Kidney (tissue), 14 donors: ENCODE data around the gene ZNF81. TPM values are rescaled to one million over a fixed set of nuclear protein-coding genes. Genes with fewer than 3 reads are reported as not detected.
"Not testable (repeated sequence)": the region's sequence is repeated elsewhere in the genome, so short reads cannot be mapped to it uniquely, and the experiment has no call there.

ENCODE experiments used
- DNase-seq, 5 donors: peaks; one replicate each; pipeline ENCODE4 v3.0.0-alpha.2; 2013 to 2020
- FAIRE-seq: peaks from 2 replicates; lab custom pipeline; 2012; peaks lifted over from hg19 to GRCh38; lab: Jason Lieb, UNC
- H3K27ac ChIP-seq, 2 donors: one replicate each; pipeline ENCODE4 v1.7.0; 2013; ENCODE audit warnings: low read depth in 2 of 2, low read length in 2 of 2, inconsistent platforms in 1 of 2
- H3K27me3 ChIP-seq: one replicate; pipeline ENCODE4 v1.7.1; 2013; ENCODE audit warnings: low read length, inconsistent platforms; ENCODE audit not compliant: control insufficient read depth, insufficient read depth
- H3K36me3 ChIP-seq, 3 donors: one replicate each; pipeline versions ENCODE4 v1.7.0 to v1.7.1; 2013; ENCODE audit warnings: low read length in 3 of 3, control low read depth in 1 of 3, inconsistent platforms in 1 of 3; ENCODE audit not compliant: insufficient read depth in 3 of 3, control insufficient read depth in 2 of 3
- H3K4me1 ChIP-seq, 3 donors: one replicate each; pipeline versions ENCODE4 v1.7.0 to v1.7.1; 2013; ENCODE audit warnings: low read length in 3 of 3, inconsistent platforms in 1 of 3, low read depth in 1 of 3; ENCODE audit not compliant: control insufficient read depth in 2 of 3, insufficient read depth in 2 of 3
- H3K4me3 ChIP-seq, 3 donors: one replicate each; pipeline versions ENCODE4 v1.7.0 to v1.8.1; 2013; ENCODE audit warnings: low read length in 3 of 3, control low read depth in 1 of 3, inconsistent platforms in 1 of 3
- H3K9ac ChIP-seq, 3 donors: one replicate each; pipeline versions ENCODE4 v1.7.0 to v1.7.1; 2013; ENCODE audit warnings: low read length in 3 of 3, control low read depth in 1 of 3, inconsistent platforms in 1 of 3
- H3K9me3 ChIP-seq, 3 donors: one replicate each; pipeline versions ENCODE4 v1.7.0 to v1.7.1; 2013; ENCODE audit warnings: low read length in 3 of 3, control low read depth in 1 of 3, inconsistent platforms in 1 of 3; ENCODE audit not compliant: control insufficient read depth in 2 of 3, insufficient read depth in 1 of 3
- intact Hi-C: fragments of 100-400 bp; cut with DNase I; formaldehyde crosslinking; loops from one replicate; pipeline ENCODE4 v1.11.1; 2022
- polyA plus RNA-seq: library from polyadenylated mRNA; stranded (reverse); fragments of 350-450 nt; fragmentation: Illumina TruSeq; extraction: RNeasy Lipid Tissue Mini Kit (QIAGEN cat#74804); gene quantifications from one replicate; pipeline ENCODE4 v1.2.3, GENCODE V29; 2014; ENCODE audit warnings: low read depth, low replicate concordance; ENCODE audit not compliant: insufficient read depth
- total RNA-seq: library from RNA; stranded (reverse); fragmentation: NEBNext Ultra II Directional; extraction: Animal tissue kit (Norgen Biotek cat#: 25700); gene quantifications from one replicate; pipeline ENCODE4 v1.2.1, GENCODE V29; 2021
- TF ChIP-seq, protein P1 (sequence below): IDR thresholded peaks from 3 replicates; pipeline ENCODE4 v1.5.1; 2012; ENCODE audit warnings: mild to moderate bottlenecking, moderate library complexity, borderline replicate concordance; ENCODE audit not compliant: insufficient read depth; ENCODE audit errors: extremely low read depth
- donor health status: control.
- donor health status: control.
- donor health status: control.
- donor health status: control.
- donor health status: control.
- donor health status: DM: yes; HTN: yes; CAD: no.
- donor health status: Normal renal cell carcinoma (clear cell type).

Gene ZNF81
- total and polyA plus RNA-seq, 2 donors from 2014 or later = 2.5 to 16.1 TPM

GRCh38 chrX:47940448-47940847 is 103.7 kb downstream of the ZNF81 start:
- Histone ChIP-seq H3K9ac (no peak overlapping the region), H3K9me3 (no peaks in the 10 kb centered on the region), H3K4me3 (no peak overlapping the region), H3K4me1 (no peaks in the 10 kb centered on the region), H3K36me3 (no peaks in the 10 kb centered on the region), H3K27me3 (no peaks in the 10 kb centered on the region), H3K27ac (no peak overlapping the region)
- intact Hi-C loops = no loop called here
- DNase-seq = no peak
- FAIRE-seq = no peak
- TF ChIP-seq, protein P1, sequence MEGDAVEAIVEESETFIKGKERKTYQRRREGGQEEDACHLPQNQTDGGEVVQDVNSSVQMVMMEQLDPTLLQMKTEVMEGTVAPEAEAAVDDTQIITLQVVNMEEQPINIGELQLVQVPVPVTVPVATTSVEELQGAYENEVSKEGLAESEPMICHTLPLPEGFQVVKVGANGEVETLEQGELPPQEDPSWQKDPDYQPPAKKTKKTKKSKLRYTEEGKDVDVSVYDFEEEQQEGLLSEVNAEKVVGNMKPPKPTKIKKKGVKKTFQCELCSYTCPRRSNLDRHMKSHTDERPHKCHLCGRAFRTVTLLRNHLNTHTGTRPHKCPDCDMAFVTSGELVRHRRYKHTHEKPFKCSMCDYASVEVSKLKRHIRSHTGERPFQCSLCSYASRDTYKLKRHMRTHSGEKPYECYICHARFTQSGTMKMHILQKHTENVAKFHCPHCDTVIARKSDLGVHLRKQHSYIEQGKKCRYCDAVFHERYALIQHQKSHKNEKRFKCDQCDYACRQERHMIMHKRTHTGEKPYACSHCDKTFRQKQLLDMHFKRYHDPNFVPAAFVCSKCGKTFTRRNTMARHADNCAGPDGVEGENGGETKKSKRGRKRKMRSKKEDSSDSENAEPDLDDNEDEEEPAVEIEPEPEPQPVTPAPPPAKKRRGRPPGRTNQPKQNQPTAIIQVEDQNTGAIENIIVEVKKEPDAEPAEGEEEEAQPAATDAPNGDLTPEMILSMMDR = no peak

GRCh38 chrX:47941423-47941822 is 104.7 kb downstream of the ZNF81 start:
- Histone ChIP-seq H3K4me1 (no peaks in the 10 kb centered on the region), H3K27me3 (no peaks in the 10 kb centered on the region), H3K4me3 (no peak overlapping the region), H3K9me3 (no peaks in the 10 kb centered on the region), H3K36me3 (no peaks in the 10 kb centered on the region), H3K27ac (no peak overlapping the region), H3K9ac (no peak overlapping the region)
- intact Hi-C loops = no loop called here
- TF ChIP-seq, protein P1 = no peak
- DNase-seq = no peak
- no peak for FAIRE-seq

- FAIRE-seq, H3K27me3 ChIP-seq, DNase-seq, H3K9me3 ChIP-seq, H3K27ac ChIP-seq, intact Hi-C loops, H3K4me1 ChIP-seq, H3K36me3 ChIP-seq, H3K4me3 ChIP-seq, H3K9ac ChIP-seq: not testable (repeated sequence)
These were observed 118.6 kb downstream of the ZNF81 start for GRCh38 chrX:47955295-47955694.

GRCh38 chrX:47956016-47956415 is 119.3 kb downstream of the ZNF81 start:
- H3K4me3 ChIP-seq = no peak overlapping the region
- H3K36me3 ChIP-seq = no peaks in the 10 kb centered on the region
- no peaks in the 10 kb centered on the region for H3K9me3 ChIP-seq
- no peak overlapping the region for H3K9ac ChIP-seq
- FAIRE-seq = no peak
- no peak overlapping the region for H3K27ac ChIP-seq
- no peak for DNase-seq
- TF ChIP-seq, protein P1 = no peak
- no peaks in the 10 kb centered on the region for H3K4me1 ChIP-seq
- intact Hi-C loops = no loop called here
- no peaks in the 10 kb centered on the region for H3K27me3 ChIP-seq

DNA sequence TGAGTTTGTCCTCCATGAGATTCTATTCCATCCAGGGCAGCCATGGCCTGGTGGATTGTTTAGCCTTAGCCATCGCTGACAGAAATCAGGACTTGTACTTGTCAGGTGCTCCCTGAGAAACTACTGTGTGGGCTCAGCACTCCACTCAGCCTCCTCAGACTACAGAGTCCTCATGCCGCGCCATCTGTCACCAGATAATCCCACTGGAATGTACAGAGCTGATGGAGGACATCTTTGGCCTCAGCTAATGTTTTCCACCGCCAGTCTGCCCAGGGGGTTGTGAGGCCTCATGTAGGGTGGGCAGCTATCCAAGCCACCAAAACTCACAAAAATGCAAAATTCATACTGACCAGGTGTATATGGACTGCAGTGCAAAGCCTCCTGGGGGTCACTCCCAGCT is 121.5 kb downstream of the ZNF81 start:
- H3K27ac ChIP-seq, FAIRE-seq, DNase-seq, intact Hi-C loops, H3K4me3 ChIP-seq, H3K36me3 ChIP-seq, H3K9ac ChIP-seq, H3K27me3 ChIP-seq, H3K9me3 ChIP-seq, H3K4me1 ChIP-seq: not testable (repeated sequence)
